Smooth muscle cell (in vitro differentiated cells): Measurements from ENCODE around the gene C4orf46. TPM values are rescaled to one million over a fixed set of nuclear protein-coding genes. Genes with fewer than 3 reads are reported as not detected.

ENCODE experiments used
- DNase-seq: peaks from one replicate; lab custom pipeline; 2025; ENCODE audit not compliant: unreplicated experiment; lab: John Stamatoyannopoulos, UW
- H2AFZ ChIP-seq: fragments of 200-600 bp; sonication (generic); 2 replicates; pipeline ENCODE4 v1.6.0; 2016; ENCODE audit warnings: antibody characterized with exemption, low read depth, mild to moderate bottlenecking
- H3F3A ChIP-seq: fragments of 200-600 bp; sonication (generic); 2 replicates; pipeline ENCODE4 v1.6.0; 2017; ENCODE audit warnings: antibody characterized with exemption, low read depth
- H3K27ac ChIP-seq: fragments of 200-600 bp; sonication (generic); 2 replicates; pipeline ENCODE4 v1.5.1; 2016; ENCODE audit warnings: low read depth, mild to moderate bottlenecking
- H3K27me3 ChIP-seq: fragments of 200-600 bp; sonication (generic); 2 replicates; pipeline ENCODE4 v1.6.1; 2016; ENCODE audit warnings: low read depth, mild to moderate bottlenecking
- H3K36me3 ChIP-seq: fragments of 200-600 bp; sonication (generic); 2 replicates; pipeline ENCODE4 v1.5.1; 2016; ENCODE audit warnings: low read depth
- H3K4me1 ChIP-seq: fragments of 200-600 bp; sonication (generic); 2 replicates; pipeline ENCODE4 v1.5.1; 2016; ENCODE audit warnings: low read depth
- H3K4me2 ChIP-seq: fragments of 200-600 bp; sonication (generic); 2 replicates; pipeline ENCODE4 v1.6.0; 2016; ENCODE audit warnings: mild to moderate bottlenecking
- H3K4me3 ChIP-seq: fragments of 200-600 bp; sonication (generic); 2 replicates; pipeline ENCODE4 v1.5.1; 2016; ENCODE audit warnings: mild to moderate bottlenecking
- H3K79me2 ChIP-seq: fragments of 200-600 bp; sonication (generic); 2 replicates; pipeline ENCODE4 v1.6.0; 2016; ENCODE audit warnings: low read depth, mild to moderate bottlenecking
- H3K9ac ChIP-seq: fragments of 200-600 bp; sonication (generic); 2 replicates; pipeline ENCODE4 v1.6.0; 2016; ENCODE audit warnings: low read depth
- H3K9me3 ChIP-seq: fragments of 200-600 bp; sonication (generic); replicated peaks from 2 replicates; pipeline ENCODE4 v1.5.1; 2016; ENCODE audit warnings: low read depth
- H4K20me1 ChIP-seq: fragments of 200-600 bp; sonication (generic); 2 replicates; pipeline ENCODE4 v1.6.0; 2016; ENCODE audit warnings: low read depth
- CTCF ChIP-seq: fragments of 200-600 bp; sonication (generic); IDR thresholded peaks from 2 replicates; pipeline ENCODE4 v1.5.1; 2017; ENCODE audit warnings: borderline replicate concordance, mild to moderate bottlenecking, antibody characterized with exemption; ENCODE audit not compliant: insufficient read depth, poor library complexity, severe bottlenecking
- WGBS: methylation state at CpG from one replicate; pipeline ENCODE4 v1.1.7; 2016; ENCODE audit warnings: low lambda C conversion rate; 5-methylcytosine and 5-hydroxymethylcytosine counted together
- polyA plus RNA-seq: library from polyadenylated mRNA; unstranded; fragments of >200 nt; fragmentation: Nextera tagmentation; extraction: Ambion mirVana; gene quantifications from 2 replicates; pipeline ENCODE4 v1.2.1, GENCODE V29; 2016
- total RNA-seq: library from RNA; depleted of rRNA; stranded (reverse); fragments of >200 nt; gene quantifications from 2 replicates; pipeline ENCODE4 v1.2.3, GENCODE V29; 2014

The C4orf46 gene
- total and polyA plus RNA-seq, 2 experiments from 2014 or later: 8.8 to 9.8 TPM

- Histone ChIP-seq H3F3A (no peaks in the 10 kb centered on the region), H3K4me2 (no peak overlapping the region), H3K4me3 (no peak overlapping the region), H3K79me2 (no peaks in the 10 kb centered on the region), H3K4me1 (no peaks in the 10 kb centered on the region), H3K27ac (no peak overlapping the region), H3K36me3 (peaks cover 24% of the 10 kb centered on the region), H3K9ac (no peak overlapping the region), H2AFZ (no peak overlapping the region), H3K9me3 (no peaks in the 10 kb centered on the region), H3K27me3 (no peaks in the 10 kb centered on the region), H4K20me1 (no peaks in the 10 kb centered on the region)
- 93% methylated on average over 1 of the region's 1 CpG for whole genome bisulfite sequencing
- DNase-seq: no peak
- no peak for TF ChIP-seq CTCF
Measured at GRCh38 chr4:158710814-158711213, 39.1 kb upstream of the C4orf46 start.

GRCh38 chr4:158704274-158704673 lies 32.6 kb upstream of the C4orf46 start:
- Histone ChIP-seq H3K9ac (no peak overlapping the region), H3K9me3 (no peaks in the 10 kb centered on the region), H3F3A (no peaks in the 10 kb centered on the region), H4K20me1 (no peaks in the 10 kb centered on the region), H3K36me3 (no peaks in the 10 kb centered on the region), H3K4me1 (no peaks in the 10 kb centered on the region), H3K27me3 (no peaks in the 10 kb centered on the region), H2AFZ (no peak overlapping the region), H3K79me2 (no peaks in the 10 kb centered on the region), H3K4me3 (no peak overlapping the region), H3K4me2 (no peak overlapping the region), H3K27ac (no peak overlapping the region)
- no peak for TF ChIP-seq CTCF
- 97% methylated on average over 4 of the region's 4 CpGs for WGBS
- no peak for DNase-seq

- no peak overlapping the region for H3K4me3 ChIP-seq
- no peak overlapping the region for H3K4me2 ChIP-seq
- no peak for DNase-seq
- H3K36me3 ChIP-seq: no peaks in the 10 kb centered on the region
- no peaks in the 10 kb centered on the region for H3K9me3 ChIP-seq
- no peaks in the 10 kb centered on the region for H4K20me1 ChIP-seq
- H3K27me3 ChIP-seq: no peaks in the 10 kb centered on the region
- no peaks in the 10 kb centered on the region for H3K79me2 ChIP-seq
- no peak overlapping the region for H2AFZ ChIP-seq
- H3F3A ChIP-seq: no peaks in the 10 kb centered on the region
- TF ChIP-seq CTCF: no peak
- no peak overlapping the region for H3K9ac ChIP-seq
- 60% methylated on average over 1 of the region's 1 CpG for WGBS
- no peak overlapping the region for H3K27ac ChIP-seq
- no peaks in the 10 kb centered on the region for H3K4me1 ChIP-seq
Measured at GRCh38 chr4:158688813-158689212, 17.1 kb upstream of the C4orf46 start.

- H3K4me3 ChIP-seq: no peak overlapping the region
- H3K27me3 ChIP-seq: no peaks in the 10 kb centered on the region
- no peak overlapping the region for H3K9ac ChIP-seq
- no peaks in the 10 kb centered on the region for H3F3A ChIP-seq
- no peak overlapping the region for H3K4me2 ChIP-seq
- no peaks in the 10 kb centered on the region for H3K79me2 ChIP-seq
- no peak for DNase-seq
- no peak overlapping the region for H3K27ac ChIP-seq
- no peaks in the 10 kb centered on the region for H3K9me3 ChIP-seq
- 93% methylated on average over 2 of the region's 2 CpGs for WGBS
- no peak for TF ChIP-seq CTCF
- no peaks in the 10 kb centered on the region for H4K20me1 ChIP-seq
- H3K36me3 ChIP-seq: no peaks in the 10 kb centered on the region
- H2AFZ ChIP-seq: no peak overlapping the region
- no peaks in the 10 kb centered on the region for H3K4me1 ChIP-seq
Measured at GRCh38 chr4:158682066-158682465, 10.4 kb upstream of the C4orf46 start.
